Liver (tissue), 9 donors: ENCODE results near the gene SHISAL1. TPM values are rescaled to one million over a fixed set of nuclear protein-coding genes. Genes with fewer than 3 reads are reported as not detected.

Experiments
- DNase-seq: peaks from one replicate; pipeline ENCODE4 v3.0.0-alpha.2; 2017; ENCODE audit warnings: low spot score
- H3K27ac ChIP-seq, 2 donors: one replicate each; pipeline ENCODE4 v1.7.0; 2013; ENCODE audit warnings: inconsistent platforms in 2 of 2, low read length in 2 of 2, control low read depth in 1 of 2, low read depth in 1 of 2, mild to moderate bottlenecking in 1 of 2
- H3K27me3 ChIP-seq, 4 donors: one replicate each; pipeline versions ENCODE4 v1.6.1 to v1.7.0; 2013; ENCODE audit warnings: low read length in 3 of 4, inconsistent platforms in 1 of 4, mild to moderate bottlenecking in 1 of 4, moderate library complexity in 1 of 4; ENCODE audit not compliant: control insufficient read depth in 4 of 4, insufficient read depth in 4 of 4
- H3K36me3 ChIP-seq, 4 donors: one replicate each; pipeline versions ENCODE4 v1.6.1 to v1.7.0; 2013; ENCODE audit warnings: low read length in 3 of 4, mild to moderate bottlenecking in 3 of 4, low read depth in 1 of 4, moderate library complexity in 1 of 4; ENCODE audit not compliant: control insufficient read depth in 4 of 4, insufficient read depth in 3 of 4
- H3K4me1 ChIP-seq, 4 donors: one replicate each; pipeline versions ENCODE4 v1.6.1 to v1.7.0; 2013; ENCODE audit warnings: low read length in 3 of 4, mild to moderate bottlenecking in 3 of 4, moderate library complexity in 1 of 4; ENCODE audit not compliant: control insufficient read depth in 4 of 4, insufficient read depth in 4 of 4
- H3K4me3 ChIP-seq, 3 donors: one replicate each; pipeline versions ENCODE4 v1.6.1 to v1.7.0; 2013; ENCODE audit warnings: low read length in 3 of 3, control low read depth in 1 of 3, low read depth in 1 of 3, mild to moderate bottlenecking in 1 of 3
- H3K9ac ChIP-seq, 2 donors: one replicate each; pipeline ENCODE4 v1.7.0; 2013; ENCODE audit warnings: low read length in 2 of 2, mild to moderate bottlenecking in 2 of 2, moderate library complexity in 2 of 2, control low read depth in 1 of 2, low read depth in 1 of 2
- H3K9me3 ChIP-seq, 4 donors: one replicate each; pipeline versions ENCODE4 v1.6.1 to v1.7.0; 2013; ENCODE audit warnings: low read length in 3 of 4; ENCODE audit not compliant: control insufficient read depth in 4 of 4
- CTCF ChIP-seq: fragments of 150-350 bp; IDR thresholded peaks from 2 replicates; pipeline ENCODE4 v1.5.1; 2017; ENCODE audit warnings: improper control_type of control experiment, low read depth, low read length; ENCODE audit not compliant: missing input control
- EGR1 ChIP-seq, 2 donors: IDR thresholded peaks; 2 replicates each; pipeline ENCODE4 v1.6.1; 2016 to 2018; ENCODE audit warnings: antibody characterized with exemption in 2 of 2, low read depth in 2 of 2
- FOXA1 ChIP-seq: IDR thresholded peaks from 2 replicates; pipeline ENCODE4 v1.6.1; 2016; ENCODE audit warnings: antibody characterized with exemption
- FOXA2 ChIP-seq: IDR thresholded peaks from 2 replicates; pipeline ENCODE4 v1.6.1; 2016; ENCODE audit warnings: antibody characterized with exemption
- GABPA ChIP-seq, 2 donors: IDR thresholded peaks in 1 of 2; conservative IDR thresholded peaks in 1 of 2; 2 replicates each; pipeline ENCODE4 v1.6.1; 2016; ENCODE audit warnings: antibody characterized with exemption in 2 of 2, mild to moderate bottlenecking in 1 of 2, moderate library complexity in 1 of 2
- HNF4A ChIP-seq, 2 donors: conservative IDR thresholded peaks; 2 replicates each; pipeline ENCODE4 v1.6.1; 2016; ENCODE audit warnings: antibody characterized with exemption in 2 of 2, mild to moderate bottlenecking in 2 of 2
- HNF4G ChIP-seq: IDR thresholded peaks from 2 replicates; pipeline ENCODE4 v1.6.1; 2016; ENCODE audit warnings: antibody characterized with exemption
- JUND ChIP-seq, 2 donors: IDR thresholded peaks; 2 replicates each; pipeline ENCODE4 v1.6.1; 2016; ENCODE audit warnings: antibody characterized with exemption in 2 of 2
- MAX ChIP-seq: IDR thresholded peaks from 2 replicates; pipeline ENCODE4 v1.6.1; 2016; ENCODE audit warnings: antibody characterized with exemption
- NR2F2 ChIP-seq: IDR thresholded peaks from 2 replicates; pipeline ENCODE4 v1.6.1; 2016; ENCODE audit warnings: antibody characterized with exemption
- RAD21 ChIP-seq, 2 donors: IDR thresholded peaks; 2 replicates each; pipeline ENCODE4 v1.6.1; 2016; ENCODE audit warnings: antibody characterized with exemption in 2 of 2, mild to moderate bottlenecking in 2 of 2
- RXRA ChIP-seq, 2 donors: IDR thresholded peaks; 2 replicates each; pipeline ENCODE4 v1.6.1; 2017 to 2018; ENCODE audit warnings: antibody characterized with exemption in 2 of 2, mild to moderate bottlenecking in 1 of 2
- SP1 ChIP-seq: IDR thresholded peaks from 2 replicates; pipeline ENCODE4 v1.6.1; 2018; ENCODE audit warnings: antibody characterized with exemption, mild to moderate bottlenecking
- TAF1 ChIP-seq: conservative IDR thresholded peaks from 2 replicates; pipeline ENCODE4 v1.6.1; 2016; ENCODE audit warnings: antibody characterized with exemption, mild to moderate bottlenecking
- YY1 ChIP-seq: IDR thresholded peaks from 2 replicates; pipeline ENCODE4 v1.6.1; 2016; ENCODE audit warnings: antibody characterized with exemption, mild to moderate bottlenecking
- WGBS: extraction: QIAGEN DNeasy Blood & Tissue Kit; methylation state at CpG from one replicate; pipeline ENCODE4 v1.1.7; 2013; 5-methylcytosine and 5-hydroxymethylcytosine counted together
- polyA plus RNA-seq, 2 donors: library from polyadenylated mRNA; stranded (reverse) in 1 of 2; unstranded in 1 of 2; fragments of 200-250 nt in 1 of 2; fragments of >200 nt in 1 of 2; fragmentation: Nextera tagmentation in 1 of 2; extraction: Ambion mirVana in 1 of 2; gene quantifications; one replicate each; pipeline versions ENCODE4 v1.2.1 to v1.2.3, GENCODE V29; 2013 to 2015
- total RNA-seq, 2 donors: library from RNA; depleted of rRNA; stranded (reverse); fragments of >200 nt; gene quantifications; one replicate each; pipeline ENCODE4 v1.2.3, GENCODE V29; 2014
- TF ChIP-seq, protein P1 (sequence below): IDR thresholded peaks from 2 replicates; pipeline ENCODE4 v1.6.1; 2016; ENCODE audit warnings: antibody characterized with exemption
- TF ChIP-seq, protein P2 (sequence below): IDR thresholded peaks from 2 replicates; pipeline ENCODE4 v1.6.1; 2016; ENCODE audit warnings: antibody characterized with exemption, mild to moderate bottlenecking
- TF ChIP-seq, protein P3 (sequence below): IDR thresholded peaks from 2 replicates; pipeline ENCODE4 v1.6.1; 2016; ENCODE audit warnings: antibody characterized with exemption
- donor health status: healthy.
- donor health status: healthy.
- donor health status: healthy.
- donor health status: healthy.
- donor health status: healthy.

Gene SHISAL1
- total and polyA plus RNA-seq, 4 donors, result 0.07 to 0.17 (median 0.13) TPM

- no peaks in the 10 kb centered on the region for H3K4me1 ChIP-seq
- WGBS, result 63% methylated on average over 3 of the region's 3 CpGs
- H3K36me3 ChIP-seq, result no peaks in the 10 kb centered on the region
- no peak overlapping the region for H3K9ac ChIP-seq
- H3K27ac ChIP-seq, result no peak overlapping the region
- no peak for TF ChIP-seq SP1
- TF ChIP-seq FOXA2, result no peak
- no peak for TF ChIP-seq CTCF
- no peak for TF ChIP-seq HNF4G
- no peak for TF ChIP-seq HNF4A (conservative IDR thresholded peaks at IDR 0.05)
- no peak for TF ChIP-seq MAX
- no peak for TF ChIP-seq FOXA1
- TF ChIP-seq YY1, result no peak
- TF ChIP-seq, protein P1, sequence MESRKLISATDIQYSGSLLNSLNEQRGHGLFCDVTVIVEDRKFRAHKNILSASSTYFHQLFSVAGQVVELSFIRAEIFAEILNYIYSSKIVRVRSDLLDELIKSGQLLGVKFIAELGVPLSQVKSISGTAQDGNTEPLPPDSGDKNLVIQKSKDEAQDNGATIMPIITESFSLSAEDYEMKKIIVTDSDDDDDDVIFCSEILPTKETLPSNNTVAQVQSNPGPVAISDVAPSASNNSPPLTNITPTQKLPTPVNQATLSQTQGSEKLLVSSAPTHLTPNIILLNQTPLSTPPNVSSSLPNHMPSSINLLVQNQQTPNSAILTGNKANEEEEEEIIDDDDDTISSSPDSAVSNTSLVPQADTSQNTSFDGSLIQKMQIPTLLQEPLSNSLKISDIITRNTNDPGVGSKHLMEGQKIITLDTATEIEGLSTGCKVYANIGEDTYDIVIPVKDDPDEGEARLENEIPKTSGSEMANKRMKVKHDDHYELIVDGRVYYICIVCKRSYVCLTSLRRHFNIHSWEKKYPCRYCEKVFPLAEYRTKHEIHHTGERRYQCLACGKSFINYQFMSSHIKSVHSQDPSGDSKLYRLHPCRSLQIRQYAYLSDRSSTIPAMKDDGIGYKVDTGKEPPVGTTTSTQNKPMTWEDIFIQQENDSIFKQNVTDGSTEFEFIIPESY, result no peak
- TF ChIP-seq, protein P2, sequence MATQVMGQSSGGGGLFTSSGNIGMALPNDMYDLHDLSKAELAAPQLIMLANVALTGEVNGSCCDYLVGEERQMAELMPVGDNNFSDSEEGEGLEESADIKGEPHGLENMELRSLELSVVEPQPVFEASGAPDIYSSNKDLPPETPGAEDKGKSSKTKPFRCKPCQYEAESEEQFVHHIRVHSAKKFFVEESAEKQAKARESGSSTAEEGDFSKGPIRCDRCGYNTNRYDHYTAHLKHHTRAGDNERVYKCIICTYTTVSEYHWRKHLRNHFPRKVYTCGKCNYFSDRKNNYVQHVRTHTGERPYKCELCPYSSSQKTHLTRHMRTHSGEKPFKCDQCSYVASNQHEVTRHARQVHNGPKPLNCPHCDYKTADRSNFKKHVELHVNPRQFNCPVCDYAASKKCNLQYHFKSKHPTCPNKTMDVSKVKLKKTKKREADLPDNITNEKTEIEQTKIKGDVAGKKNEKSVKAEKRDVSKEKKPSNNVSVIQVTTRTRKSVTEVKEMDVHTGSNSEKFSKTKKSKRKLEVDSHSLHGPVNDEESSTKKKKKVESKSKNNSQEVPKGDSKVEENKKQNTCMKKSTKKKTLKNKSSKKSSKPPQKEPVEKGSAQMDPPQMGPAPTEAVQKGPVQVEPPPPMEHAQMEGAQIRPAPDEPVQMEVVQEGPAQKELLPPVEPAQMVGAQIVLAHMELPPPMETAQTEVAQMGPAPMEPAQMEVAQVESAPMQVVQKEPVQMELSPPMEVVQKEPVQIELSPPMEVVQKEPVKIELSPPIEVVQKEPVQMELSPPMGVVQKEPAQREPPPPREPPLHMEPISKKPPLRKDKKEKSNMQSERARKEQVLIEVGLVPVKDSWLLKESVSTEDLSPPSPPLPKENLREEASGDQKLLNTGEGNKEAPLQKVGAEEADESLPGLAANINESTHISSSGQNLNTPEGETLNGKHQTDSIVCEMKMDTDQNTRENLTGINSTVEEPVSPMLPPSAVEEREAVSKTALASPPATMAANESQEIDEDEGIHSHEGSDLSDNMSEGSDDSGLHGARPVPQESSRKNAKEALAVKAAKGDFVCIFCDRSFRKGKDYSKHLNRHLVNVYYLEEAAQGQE, result no peak
- no peak for TF ChIP-seq GABPA (IDR thresholded peaks at IDR 0.05 in 1 of 2, conservative IDR thresholded peaks at IDR 0.05 in 1 of 2)
- no peak for TF ChIP-seq TAF1
- no peak for TF ChIP-seq RXRA (IDR thresholded peaks at IDR 0.05)
- TF ChIP-seq, protein P3, sequence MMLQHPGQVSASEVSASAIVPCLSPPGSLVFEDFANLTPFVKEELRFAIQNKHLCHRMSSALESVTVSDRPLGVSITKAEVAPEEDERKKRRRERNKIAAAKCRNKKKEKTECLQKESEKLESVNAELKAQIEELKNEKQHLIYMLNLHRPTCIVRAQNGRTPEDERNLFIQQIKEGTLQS, result no peak
- TF ChIP-seq JUND (IDR thresholded peaks at IDR 0.05), result no peak
- no peak for DNase-seq
- peaks cover 0 to 9% (median 3%) of the 10 kb centered on the region in 4 donors for H3K9me3 ChIP-seq
- H3K27me3 ChIP-seq, result peaks cover 0 to 5% (median 0%) of the 10 kb centered on the region in 4 donors
- H3K4me3 ChIP-seq, result no peak overlapping the region
Observed at GRCh38 chr22:44229331-44229730, 83.4 kb downstream of the SHISAL1 start.

GRCh38 chr22:44225812-44226211 is 86.9 kb downstream of the SHISAL1 start:
- Histone ChIP-seq H3K9ac (no peak overlapping the region), H3K36me3 (no peaks in the 10 kb centered on the region), H3K4me3 (no peak overlapping the region), H3K9me3 (peaks cover 4 to 9% (median 4%) of the 10 kb centered on the region in 4 donors), H3K4me1 (no peaks in the 10 kb centered on the region), H3K27me3 (peaks cover 0 to 5% (median 0%) of the 10 kb centered on the region in 4 donors), H3K27ac (no peak overlapping the region)
- 74% methylated on average over 8 of the region's 8 CpGs for WGBS
- DNase-seq, result no peak
- TF ChIP-seq YY1, result no peak
- TF ChIP-seq FOXA2, result no peak
- TF ChIP-seq HNF4A (conservative IDR thresholded peaks at IDR 0.05), result no peak
- no peak for TF ChIP-seq NR2F2
- TF ChIP-seq RXRA (IDR thresholded peaks at IDR 0.05), result no peak
- no peak for TF ChIP-seq MAX
- no peak for TF ChIP-seq CTCF
- TF ChIP-seq FOXA1, result no peak
- no peak for TF ChIP-seq GABPA (IDR thresholded peaks at IDR 0.05 in 1 of 2, conservative IDR thresholded peaks at IDR 0.05 in 1 of 2)
- TF ChIP-seq EGR1 (IDR thresholded peaks at IDR 0.05; ENCODE audit: low read depth in 2 of 2), result no peak
- TF ChIP-seq SP1, result no peak
- TF ChIP-seq, protein P1, result no peak
- no peak for TF ChIP-seq RAD21 (IDR thresholded peaks at IDR 0.05)
